Mesenchymal stem cell (in vitro differentiated cells and primary cell): ENCODE measurements around the gene C10orf67.
"Not testable (repeated sequence)": the region's sequence is repeated elsewhere in the genome, so short reads cannot be mapped to it uniquely, and the experiment has no call there.

Source experiments
- DNase-seq: peaks from one replicate; pipeline ENCODE4 v3.0.0-alpha.2; 2013
- H2AFZ ChIP-seq: one replicate; pipeline ENCODE4 v1.6.1; 2013; ENCODE audit warnings: low read depth, mild to moderate bottlenecking, control low read depth, inconsistent platforms, low read length, moderate library complexity
- H2AK5ac ChIP-seq: 2 replicates; pipeline ENCODE4 v1.6.1; 2013; ENCODE audit warnings: low read length, moderate library complexity, mild to moderate bottlenecking, inconsistent platforms; ENCODE audit not compliant: severe bottlenecking
- H2BK120ac ChIP-seq: one replicate; pipeline ENCODE4 v1.6.1; 2013; ENCODE audit warnings: low read depth, mild to moderate bottlenecking, inconsistent platforms, low read length, moderate library complexity
- H2BK12ac ChIP-seq, 2 experiments: one replicate each; pipeline ENCODE4 v1.6.1; 2013; ENCODE audit warnings: inconsistent platforms in 2 of 2, low read length in 2 of 2, mild to moderate bottlenecking in 2 of 2, moderate library complexity in 2 of 2, control low read depth in 1 of 2
- H2BK15ac ChIP-seq: one replicate; pipeline ENCODE4 v1.6.1; 2013; ENCODE audit warnings: mild to moderate bottlenecking, low read depth, inconsistent platforms; ENCODE audit not compliant: poor library complexity, severe bottlenecking
- H2BK5ac ChIP-seq: 2 replicates; pipeline ENCODE4 v1.6.1; 2013; ENCODE audit warnings: low read depth, mild to moderate bottlenecking, low read length, control low read depth, inconsistent platforms; ENCODE audit not compliant: poor library complexity, severe bottlenecking
- H3K14ac ChIP-seq, 2 experiments: one replicate each; pipeline ENCODE4 v1.6.1; 2013; ENCODE audit warnings: inconsistent platforms in 2 of 2, low read length in 2 of 2, control low read depth in 1 of 2, mild to moderate bottlenecking in 1 of 2, moderate library complexity in 1 of 2
- H3K18ac ChIP-seq, 2 experiments: one replicate each; pipeline ENCODE4 v1.6.1; 2013; ENCODE audit warnings: inconsistent platforms in 2 of 2, low read length in 2 of 2, control low read depth in 1 of 2, low read depth in 1 of 2, mild to moderate bottlenecking in 1 of 2
- H3K23ac ChIP-seq, 2 experiments: one replicate each; pipeline ENCODE4 v1.6.1; 2013; ENCODE audit warnings: inconsistent platforms in 2 of 2, low read length in 2 of 2, mild to moderate bottlenecking in 2 of 2, moderate library complexity in 2 of 2, control low read depth in 1 of 2
- H3K27ac ChIP-seq: 2 replicates; pipeline ENCODE4 v1.5.1; 2013; ENCODE audit warnings: mild to moderate bottlenecking, moderate library complexity, low read length, control low read depth, inconsistent platforms; ENCODE audit not compliant: poor library complexity, severe bottlenecking
- H3K27me3 ChIP-seq, 2 experiments: 2 replicates each; pipeline versions ENCODE4 v1.6.1 to v1.7.0; 2013; ENCODE audit warnings: low read length in 2 of 2, mild to moderate bottlenecking in 2 of 2, moderate library complexity in 2 of 2, control low read depth in 1 of 2, inconsistent platforms in 1 of 2; ENCODE audit not compliant: control insufficient read depth in 1 of 2, insufficient read depth in 1 of 2
- H3K36me3 ChIP-seq, 2 experiments: 2 replicates each; pipeline versions ENCODE4 v1.6.1 to v1.7.0; 2013; ENCODE audit warnings: low read length in 2 of 2, control low read depth in 1 of 2, inconsistent platforms in 1 of 2, low read depth in 1 of 2, mild to moderate bottlenecking in 1 of 2; ENCODE audit not compliant: insufficient read depth in 2 of 2, control insufficient read depth in 1 of 2
- H3K4ac ChIP-seq, 2 experiments: one replicate each; pipeline ENCODE4 v1.6.1; 2013; ENCODE audit warnings: inconsistent platforms in 2 of 2, low read length in 2 of 2, mild to moderate bottlenecking in 2 of 2, moderate library complexity in 2 of 2, control low read depth in 1 of 2, low read depth in 1 of 2
- H3K4me1 ChIP-seq: 2 replicates; pipeline ENCODE4 v1.6.1; 2013; ENCODE audit warnings: low read depth, low read length, control low read depth; ENCODE audit not compliant: control insufficient read depth, insufficient read depth
- H3K4me2 ChIP-seq: 2 replicates; pipeline ENCODE4 v1.6.1; 2013; ENCODE audit warnings: low read length, mild to moderate bottlenecking, inconsistent platforms; ENCODE audit not compliant: poor library complexity, severe bottlenecking
- H3K4me3 ChIP-seq, 2 experiments: 2 replicates each; pipeline versions ENCODE4 v1.5.1 to v1.7.0; 2013; ENCODE audit warnings: low read length in 2 of 2, mild to moderate bottlenecking in 2 of 2, control low read depth in 1 of 2, low read depth in 1 of 2; ENCODE audit not compliant: insufficient read depth in 1 of 2
- H3K79me1 ChIP-seq: replicated peaks from 2 replicates; pipeline ENCODE4 v1.6.1; 2013; ENCODE audit warnings: mild to moderate bottlenecking, control low read depth, low read length, inconsistent platforms; ENCODE audit not compliant: poor library complexity, severe bottlenecking
- H3K9ac ChIP-seq: 2 replicates; pipeline ENCODE4 v1.7.0; 2013; ENCODE audit warnings: mild to moderate bottlenecking, low read length, moderate library complexity
- H3K9me3 ChIP-seq: 2 replicates; pipeline ENCODE4 v1.7.0; 2013; ENCODE audit warnings: mild to moderate bottlenecking, low read length; ENCODE audit not compliant: control insufficient read depth
- H4K8ac ChIP-seq: one replicate; pipeline ENCODE4 v1.6.1; 2013; ENCODE audit warnings: inconsistent platforms, mild to moderate bottlenecking, low read length, moderate library complexity
- H4K91ac ChIP-seq: one replicate; pipeline ENCODE4 v1.6.1; 2013; ENCODE audit warnings: mild to moderate bottlenecking, low read length, inconsistent platforms
- WGBS: methylation state at CpG from one replicate; pipeline ENCODE4 v1.1.7; 2013; ENCODE audit warnings: mixed read lengths; 5-methylcytosine and 5-hydroxymethylcytosine counted together

The C10orf67 gene

DNA sequence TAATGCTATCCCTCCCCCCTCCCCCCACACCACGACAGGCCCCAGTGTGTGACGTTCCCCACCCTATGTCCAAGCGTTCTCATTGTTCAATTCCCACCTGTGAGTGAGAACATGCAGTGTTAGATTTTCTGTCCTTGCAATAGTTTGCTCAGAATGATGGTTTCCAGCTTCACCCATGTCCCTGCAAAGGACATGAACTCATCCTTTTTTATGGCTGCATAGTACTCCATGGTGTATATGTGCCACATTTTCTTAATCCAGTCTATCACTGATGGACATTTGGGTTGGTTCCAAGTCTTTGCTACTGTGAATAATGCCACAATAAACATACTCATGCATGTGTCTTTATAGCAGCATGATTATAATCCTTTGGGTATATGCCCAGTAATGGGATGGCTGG, 42.9 kb upstream of the C10orf67 start:
- not testable (repeated sequence) for H3K36me3 ChIP-seq, H2BK120ac ChIP-seq

DNA sequence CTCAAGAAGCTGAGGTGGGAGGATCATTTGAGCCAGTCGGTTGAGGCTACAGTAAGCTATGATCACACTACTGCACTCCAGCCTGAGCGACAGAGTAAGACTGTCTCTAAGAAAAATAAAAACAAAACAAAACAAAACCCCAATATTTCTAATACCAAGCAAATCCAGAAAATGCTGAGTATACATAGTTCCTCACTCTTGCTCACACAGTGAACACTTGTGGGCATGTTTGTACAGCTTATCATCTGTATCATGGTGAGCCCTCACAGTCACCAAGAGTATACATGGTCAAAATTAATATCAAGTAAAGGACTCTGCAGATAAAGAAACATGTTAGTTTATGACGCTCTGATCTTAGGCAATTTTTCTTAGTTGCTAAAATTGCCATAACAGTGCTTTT, 41.5 kb upstream of the C10orf67 start:
- H3K27me3 ChIP-seq: no peaks in the 10 kb centered on the region
- H3K36me3 ChIP-seq: no peaks in the 10 kb centered on the region
- no peak overlapping the region for H4K91ac ChIP-seq
- H4K8ac ChIP-seq: no peak overlapping the region
- no peak overlapping the region for H3K4ac ChIP-seq
- no peaks in the 10 kb centered on the region for H3K4me1 ChIP-seq
- H3K79me1 ChIP-seq: no peaks in the 10 kb centered on the region
- no peak overlapping the region for H3K4me2 ChIP-seq
- no peak overlapping the region for H2BK12ac ChIP-seq
- H3K27ac ChIP-seq: no peak overlapping the region
- no peak overlapping the region for H2BK120ac ChIP-seq
- H2BK15ac ChIP-seq: no peak overlapping the region
- no peak overlapping the region for H3K4me3 ChIP-seq
- no peak overlapping the region for H2AK5ac ChIP-seq
- no peak overlapping the region for H3K18ac ChIP-seq
- 100% methylated on average over 2 of the region's 3 CpGs for WGBS
- H3K14ac ChIP-seq: no peak overlapping the region
- DNase-seq: no peak
- H3K23ac ChIP-seq: no peak overlapping the region
- no peaks in the 10 kb centered on the region for H3K9me3 ChIP-seq
- H2AFZ ChIP-seq: no peak overlapping the region
- no peak overlapping the region for H3K9ac ChIP-seq
- no peak overlapping the region for H2BK5ac ChIP-seq

More for the DNA sequence above, 42.9 kb upstream of the C10orf67 start:
- not testable (repeated sequence) for H3K79me1 ChIP-seq, H4K8ac ChIP-seq, H3K4me1 ChIP-seq, H3K9me3 ChIP-seq, H2BK12ac ChIP-seq, H4K91ac ChIP-seq, DNase-seq, H2BK5ac ChIP-seq, H2AFZ ChIP-seq, H3K4me3 ChIP-seq, H3K14ac ChIP-seq, H3K27me3 ChIP-seq, H3K4me2 ChIP-seq, H3K27ac ChIP-seq, H3K23ac ChIP-seq, H3K4ac ChIP-seq, H2AK5ac ChIP-seq, H3K18ac ChIP-seq, H2BK15ac ChIP-seq, H3K9ac ChIP-seq
- WGBS: 100% methylated on average over 2 of the region's 3 CpGs

DNA sequence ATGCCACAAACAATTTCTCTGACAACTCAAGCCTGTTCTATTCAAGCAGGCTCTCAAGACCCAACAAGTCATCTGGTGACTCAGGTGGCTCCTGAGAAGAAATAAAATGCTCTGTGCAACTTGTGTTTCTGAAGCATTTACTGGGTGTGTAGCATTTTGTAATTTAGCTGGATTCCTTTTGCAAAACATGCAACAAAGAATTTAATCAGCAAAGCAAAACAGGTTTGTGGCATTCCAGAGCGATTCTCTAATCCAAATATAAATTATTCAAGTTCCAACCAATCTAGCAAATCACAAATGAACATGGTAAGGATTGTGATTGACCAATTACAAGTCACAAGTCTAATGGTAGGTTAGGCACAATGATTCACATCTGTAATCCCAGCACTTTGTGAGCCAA, 39.8 kb upstream of the C10orf67 start:
- no peak overlapping the region for H4K91ac ChIP-seq
- no peak for DNase-seq
- 100% methylated on average over 1 of the region's 1 CpG for WGBS

DNA sequence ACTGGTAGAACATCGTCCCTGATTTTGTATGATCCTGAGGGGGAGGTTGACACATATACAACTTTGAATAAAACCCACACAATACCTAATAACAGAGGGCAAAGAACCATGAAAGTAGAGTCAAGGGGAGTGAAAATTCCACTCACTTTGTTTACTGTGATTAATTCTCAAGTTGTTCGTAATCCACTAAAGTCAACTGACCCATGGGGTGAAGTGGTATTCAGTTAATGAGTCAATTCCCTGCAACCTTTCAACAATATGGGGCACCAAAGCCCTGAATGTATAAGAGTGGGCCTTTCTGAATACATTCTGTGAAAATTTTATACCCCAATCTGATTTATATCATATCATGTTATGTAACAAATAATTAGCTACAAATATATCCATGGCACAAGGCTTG, 39.0 kb upstream of the C10orf67 start:
- no peak overlapping the region for H3K4me2 ChIP-seq
- no peak overlapping the region for H3K27ac ChIP-seq
- H3K14ac ChIP-seq: no peak overlapping the region
- H3K9ac ChIP-seq: no peak overlapping the region
- H3K4me3 ChIP-seq: no peak overlapping the region
- H3K36me3 ChIP-seq: no peaks in the 10 kb centered on the region
- no peak for DNase-seq
- H3K18ac ChIP-seq: no peak overlapping the region
- no peak overlapping the region for H2BK15ac ChIP-seq
- H2AK5ac ChIP-seq: no peak overlapping the region
- H2AFZ ChIP-seq: no peak overlapping the region
- H2BK12ac ChIP-seq: no peak overlapping the region
- H4K91ac ChIP-seq: no peak overlapping the region
- no peaks in the 10 kb centered on the region for H3K27me3 ChIP-seq
- WGBS: no CpG with 5 or more reads among the region's 2 CpGs
- no peak overlapping the region for H3K4ac ChIP-seq
- no peak overlapping the region for H3K23ac ChIP-seq
- no peaks in the 10 kb centered on the region for H3K4me1 ChIP-seq
- H2BK5ac ChIP-seq: no peak overlapping the region
- no peaks in the 10 kb centered on the region for H3K79me1 ChIP-seq
- H3K9me3 ChIP-seq: no peaks in the 10 kb centered on the region
- H2BK120ac ChIP-seq: no peak overlapping the region
- H4K8ac ChIP-seq: no peak overlapping the region

More for the DNA sequence above, 39.8 kb upstream of the C10orf67 start:
- H2BK15ac ChIP-seq: no peak overlapping the region
- no peak overlapping the region for H3K23ac ChIP-seq
- no peak overlapping the region for H3K4ac ChIP-seq
- H3K14ac ChIP-seq: no peak overlapping the region
- no peak overlapping the region for H2AK5ac ChIP-seq
- H3K4me3 ChIP-seq: no peak overlapping the region
- no peak overlapping the region for H3K4me2 ChIP-seq
- no peak overlapping the region for H2BK5ac ChIP-seq
- H3K18ac ChIP-seq: no peak overlapping the region
- no peak overlapping the region for H2BK120ac ChIP-seq
- H2AFZ ChIP-seq: no peak overlapping the region
- no peaks in the 10 kb centered on the region for H3K9me3 ChIP-seq
- H3K9ac ChIP-seq: no peak overlapping the region
- H3K27me3 ChIP-seq: no peaks in the 10 kb centered on the region
- H3K4me1 ChIP-seq: no peaks in the 10 kb centered on the region
- H3K27ac ChIP-seq: no peak overlapping the region
- no peaks in the 10 kb centered on the region for H3K36me3 ChIP-seq
- H3K79me1 ChIP-seq: no peaks in the 10 kb centered on the region
- H2BK12ac ChIP-seq: no peak overlapping the region
- no peak overlapping the region for H4K8ac ChIP-seq
